ENCODE data around the gene OR51M1. TPM values are rescaled to one million over a fixed set of nuclear protein-coding genes. Genes with fewer than 3 reads are reported as not detected.

The OR51M1 gene
- polyA plus RNA-seq, 2 of the 4 experiments (the other 2 are of a cell fraction): not detected

GRCh38 chr11:5343474-5344335, 39.9 kb upstream of the OR51M1 start, which contains the start of gene OR51B5:
TSS of gene OR51B5 (minus strand) at chr11:5343524. CDS start at chr11:5343524, 0 bp downstream.
- FAIRE-seq: no peak
- Histone ChIP-seq H3K4me1 (no peaks in the 10 kb centered on the region), H3K9me3 (no peaks in the 10 kb centered on the region), H3K4me2 (no peak within 1 kb of the TSS), H3K4me3 (no peak within 1 kb of the TSS), H3K27ac (no peak within 1 kb of the TSS)
- ChIA-PET POLR2A (no interaction called here), CTCF (no interaction called here)
- no peak for ATAC-seq
- TF ChIP-seq JUN (IDR thresholded peaks at IDR 0.05) (no peak), BCL3 (IDR thresholded peaks at IDR 0.05) (no peak), CHD2 (IDR thresholded peaks at IDR 0.05; ENCODE audit: low read length, partially characterized antibody) (no peak), HOXB13 (CRISPR knock-in tag; IDR thresholded peaks at IDR 0.05; ENCODE audit: low read depth) (no peak), FOSB (CRISPR knock-in tag; IDR thresholded peaks at IDR 0.05) (no peak), USF2 (IDR thresholded peaks at IDR 0.05) (no peak), NPAS2 (CRISPR knock-in tag; IDR thresholded peaks at IDR 0.05; ENCODE audit: borderline replicate concordance) (no peak), MYC (IDR thresholded peaks at IDR 0.05; ENCODE audit: borderline replicate concordance, low read length) (no peak), FOXS1 (CRISPR knock-in tag; IDR thresholded peaks at IDR 0.05) (no peak), MAX (IDR thresholded peaks at IDR 0.05) (no peak), CBX2 (IDR thresholded peaks at IDR 0.05; ENCODE audit: borderline replicate concordance, low read depth) (no peak), MAFK (IDR thresholded peaks at IDR 0.05; ENCODE audit: partially characterized antibody) (no peak), RNF2 (IDR thresholded peaks at IDR 0.05; ENCODE audit: borderline replicate concordance, low read depth) (no peak)
- DNase-seq (ENCODE audit: low read depth in 1 of 2, low spot score in 1 of 2): no peak
- 19% methylated on average over 6 of the region's 6 CpGs for WGBS (ENCODE audit: missing lambda C conversion rate)

GRCh38 chr11:5345831-5346230, 37.8 kb upstream of the OR51M1 start:
- Histone ChIP-seq H3K9me3 (no peaks in the 10 kb centered on the region), H3K27ac (no peak overlapping the region), H3K4me3 (no peak overlapping the region), H3K4me1 (no peaks in the 10 kb centered on the region), H3K4me2 (no peak overlapping the region)
- DNase-seq (ENCODE audit: low read depth in 1 of 2, low spot score in 1 of 2) (no peak), ATAC-seq (no peak), FAIRE-seq (no peak)
- ChIA-PET CTCF (interaction anchor here (1.1 kb wide), 1 partner anchor 20 kb away, joined by 4 read pairs; no protein-coding TSS in a partner anchor), POLR2A (no interaction called here)
- no peak for TF ChIP-seq CBX8 (IDR thresholded peaks at IDR 0.05)
- 2% methylated on average over 3 of the region's 3 CpGs for WGBS (ENCODE audit: missing lambda C conversion rate)

GRCh38 chr11:5348551-5349194, 34.9 kb upstream of the OR51M1 start:
- FAIRE-seq (no peak), ATAC-seq (no peak), DNase-seq (ENCODE audit: low read depth in 1 of 2, low spot score in 1 of 2) (no peak)
- ChIA-PET POLR2A (no interaction called here), CTCF (no interaction called here)
- H3K4me3 ChIP-seq: no peak overlapping the region
- no peak overlapping the region for H3K4me2 ChIP-seq
- TF ChIP-seq RARB (CRISPR knock-in tag; IDR thresholded peaks at IDR 0.05) (no peak), MYC (IDR thresholded peaks at IDR 0.05; ENCODE audit: borderline replicate concordance, low read length) (no peak), NFE2L2 (conservative IDR thresholded peaks at IDR 0.05; ENCODE audit: low read length) (no peak), ZNF302 (CRISPR knock-in tag; IDR thresholded peaks at IDR 0.05) (no peak), CBX2 (IDR thresholded peaks at IDR 0.05; ENCODE audit: borderline replicate concordance, low read depth) (no peak), CBX8 (IDR thresholded peaks at IDR 0.05) (no peak)
- 23% methylated on average over 3 of the region's 3 CpGs for WGBS (ENCODE audit: missing lambda C conversion rate)
- H3K4me1 ChIP-seq: no peaks in the 10 kb centered on the region
- H3K9me3 ChIP-seq: no peaks in the 10 kb centered on the region
- H3K27ac ChIP-seq: no peak overlapping the region
